OCI-LY1 (cell line): ENCODE measurements around the gene CPXM2.

Experiments used
- H2AFZ ChIP-seq: fragments of 200-600 bp; sonication (generic), shearing (Covaris generic); 2 replicates; pipeline ENCODE4 v1.6.0; 2014; ENCODE audit warnings: antibody characterized with exemption, mild to moderate bottlenecking, low read length
- H3F3A ChIP-seq: fragments of 200-600 bp; sonication (generic), shearing (Covaris generic); 2 replicates; pipeline ENCODE4 v1.6.0; 2014; ENCODE audit warnings: mild to moderate bottlenecking, antibody characterized with exemption, low read length, moderate library complexity; ENCODE audit not compliant: insufficient read depth
- H3K27ac ChIP-seq: fragments of 200-600 bp; sonication (generic); 2 replicates; pipeline ENCODE4 v1.5.1; 2014; ENCODE audit warnings: low read length, mixed run types, mild to moderate bottlenecking, low read depth; ENCODE audit not compliant: poor library complexity, severe bottlenecking
- H3K27me3 ChIP-seq: fragments of 200-600 bp; sonication (generic); 2 replicates; pipeline ENCODE4 v1.6.0; 2014; ENCODE audit warnings: antibody characterized with exemption, mild to moderate bottlenecking, low read length, moderate library complexity; ENCODE audit not compliant: insufficient read depth
- H3K36me3 ChIP-seq: fragments of 200-600 bp; sonication (generic); 2 replicates; pipeline ENCODE4 v1.6.1; 2014; ENCODE audit warnings: mild to moderate bottlenecking, antibody characterized with exemption, low read length, moderate library complexity, mixed read lengths; ENCODE audit not compliant: insufficient read depth
- H3K4me1 ChIP-seq: fragments of 200-600 bp; sonication (generic); 2 replicates; pipeline ENCODE4 v1.5.1; 2014; ENCODE audit warnings: mild to moderate bottlenecking, low read length, moderate library complexity; ENCODE audit not compliant: insufficient read depth, severe bottlenecking
- H3K4me2 ChIP-seq: fragments of 200-600 bp; sonication (generic), shearing (Covaris generic); 2 replicates; pipeline ENCODE4 v1.6.1; 2014; ENCODE audit warnings: low read length
- H3K4me3 ChIP-seq: fragments of 200-600 bp; sonication (generic); 2 replicates; pipeline ENCODE4 v1.5.1; 2014; ENCODE audit warnings: low read length, low read depth, mild to moderate bottlenecking, mixed read lengths; ENCODE audit not compliant: poor library complexity, severe bottlenecking
- H3K79me2 ChIP-seq: fragments of 200-600 bp; shearing (Covaris generic); 2 replicates; pipeline ENCODE4 v1.6.1; 2016; ENCODE audit warnings: mixed run types, low read length, mixed read lengths; ENCODE audit not compliant: insufficient read depth
- H3K9ac ChIP-seq: fragments of 200-600 bp; sonication (generic), shearing (Covaris generic); 2 replicates; pipeline ENCODE4 v1.6.1; 2014; ENCODE audit warnings: mild to moderate bottlenecking, low read length, mixed read lengths
- H3K9me2 ChIP-seq: fragments of 200-600 bp; sonication (generic), shearing (Covaris generic); 2 replicates; pipeline ENCODE4 v1.6.1; 2014; ENCODE audit warnings: low read depth, mild to moderate bottlenecking, low read length, mixed read lengths
- H3K9me3 ChIP-seq: fragments of 200-600 bp; shearing (Covaris generic); 2 replicates; pipeline ENCODE4 v1.6.1; 2014; ENCODE audit warnings: low read length, mixed read lengths
- H4K20me1 ChIP-seq: fragments of 200-600 bp; sonication (generic), shearing (Covaris generic); 2 replicates; pipeline ENCODE4 v1.6.0; 2016; ENCODE audit warnings: mild to moderate bottlenecking, low read length; ENCODE audit not compliant: insufficient read depth
- CTCF ChIP-seq: fragments of 200-600 bp; sonication (generic), shearing (Covaris generic); IDR thresholded peaks from 2 replicates; pipeline ENCODE4 v1.5.1; 2017; ENCODE audit warnings: mild to moderate bottlenecking, antibody characterized with exemption, low read length, moderate library complexity, mixed read lengths
- EZH2 ChIP-seq: fragments of 200-600 bp; sonication (generic), shearing (Covaris generic); IDR thresholded peaks from 2 replicates; pipeline ENCODE4 v1.8.0; 2017; ENCODE audit warnings: borderline replicate concordance, mixed run types, mild to moderate bottlenecking, antibody characterized with exemption, low read length, moderate library complexity, mixed read lengths

Gene CPXM2

GRCh38 chr10:123911866-123912265 is 20.3 kb upstream of the CPXM2 start:
- Histone ChIP-seq H3K4me2 (no peak overlapping the region), H4K20me1 (no peaks in the 10 kb centered on the region), H3K27me3 (no peaks in the 10 kb centered on the region), H3K27ac (no peak overlapping the region), H3K9me3 (no peaks in the 10 kb centered on the region), H3F3A (no peaks in the 10 kb centered on the region), H3K79me2 (no peaks in the 10 kb centered on the region), H3K9me2 (no peaks in the 10 kb centered on the region), H2AFZ (no peak overlapping the region), H3K4me1 (no peaks in the 10 kb centered on the region), H3K9ac (no peak overlapping the region), H3K4me3 (no peak overlapping the region), H3K36me3 (no peaks in the 10 kb centered on the region)
- no peak for TF ChIP-seq CTCF
- TF ChIP-seq EZH2 = no peak

- no peak overlapping the region for H3K4me3 ChIP-seq
- H3K36me3 ChIP-seq = no peaks in the 10 kb centered on the region
- no peak overlapping the region for H2AFZ ChIP-seq
- H3K27me3 ChIP-seq = no peaks in the 10 kb centered on the region
- H3K9ac ChIP-seq = no peak overlapping the region
- no peak for TF ChIP-seq EZH2
- no peak for TF ChIP-seq CTCF
- H3F3A ChIP-seq = no peaks in the 10 kb centered on the region
- no peaks in the 10 kb centered on the region for H3K4me1 ChIP-seq
- no peak overlapping the region for H3K27ac ChIP-seq
- H3K4me2 ChIP-seq = no peak overlapping the region
- no peaks in the 10 kb centered on the region for H4K20me1 ChIP-seq
- no peaks in the 10 kb centered on the region for H3K9me3 ChIP-seq
- no peaks in the 10 kb centered on the region for H3K9me2 ChIP-seq
- H3K79me2 ChIP-seq = no peaks in the 10 kb centered on the region
These were observed 18.3 kb upstream of the CPXM2 start for GRCh38 chr10:123909866-123910265.

- TF ChIP-seq CTCF (no peak), EZH2 (no peak)
- no peak overlapping the region for H3K4me3 ChIP-seq
- H3K4me1 ChIP-seq = no peaks in the 10 kb centered on the region
- no peaks in the 10 kb centered on the region for H3F3A ChIP-seq
- no peak overlapping the region for H2AFZ ChIP-seq
- no peaks in the 10 kb centered on the region for H3K9me2 ChIP-seq
- H3K79me2 ChIP-seq = no peaks in the 10 kb centered on the region
- no peak overlapping the region for H3K27ac ChIP-seq
- H3K9ac ChIP-seq = no peak overlapping the region
- no peaks in the 10 kb centered on the region for H4K20me1 ChIP-seq
- H3K4me2 ChIP-seq = no peak overlapping the region
- no peaks in the 10 kb centered on the region for H3K27me3 ChIP-seq
- no peaks in the 10 kb centered on the region for H3K9me3 ChIP-seq
- no peaks in the 10 kb centered on the region for H3K36me3 ChIP-seq
These were observed 17.8 kb upstream of the CPXM2 start for GRCh38 chr10:123909426-123909825.
